HFFc6 (cell line): Measurements from ENCODE around the gene NRGN. TPM values are rescaled to one million over a fixed set of nuclear protein-coding genes. Genes with fewer than 3 reads are reported as not detected.

ENCODE experiments used
- DNase-seq: peaks from one replicate; pipeline ENCODE4 v3.0.0-alpha.2; 2018
- H3K27ac Mint-ChIP-seq: 2 replicates; pipeline ENCODE4 v1.8.0; 2020; ENCODE audit warnings: mild to moderate bottlenecking, mixed read lengths
- H3K27me3 Mint-ChIP-seq: 2 replicates; pipeline ENCODE4 v1.8.0; 2021; ENCODE audit warnings: mild to moderate bottlenecking, moderate library complexity, mixed read lengths; ENCODE audit not compliant: insufficient read depth
- H3K36me3 Mint-ChIP-seq: 2 replicates; pipeline ENCODE4 v1.8.0; 2021; ENCODE audit warnings: low read depth, mixed read lengths
- H3K4me1 Mint-ChIP-seq: 2 replicates; pipeline ENCODE4 v1.8.0; 2020; ENCODE audit warnings: low read depth, mixed read lengths
- H3K4me3 Mint-ChIP-seq: 2 replicates; pipeline ENCODE4 v1.8.0; 2020; ENCODE audit warnings: mild to moderate bottlenecking, moderate library complexity, mixed read lengths
- H3K9me3 Mint-ChIP-seq: 2 replicates; pipeline ENCODE4 v1.8.0; 2020; ENCODE audit warnings: mild to moderate bottlenecking, mixed read lengths
- CTCF ChIP-seq: fragments of 200-600 bp; sonication (generic); IDR thresholded peaks from 2 replicates; pipeline ENCODE4 v1.5.0; 2021; ENCODE audit warnings: antibody characterized with exemption, mild to moderate bottlenecking
- total RNA-seq, 6 experiments: library from RNA; stranded (reverse); fragmentation: NEBNext Ultra II Directional; extraction: Animal tissue kit (Norgen Biotek cat#: 25700); gene quantifications; 2 replicates in 1 of 6; 3 replicates in 5 of 6; pipeline ENCODE4 v1.2.3, GENCODE V29; 2021

NRGN gene
- total RNA-seq, 6 experiments from 2014 or later, result 3.8 to 6.5 (median 5.4) TPM

GRCh38 chr11:124712392-124712791, 27.4 kb upstream of the NRGN start:
- Mint-ChIP-seq H3K27me3 (peaks cover 22% of the 10 kb centered on the region), H3K4me1 (peaks cover 6% of the 10 kb centered on the region), H3K9me3 (peaks cover 3% of the 10 kb centered on the region; the same call in 1 of the 2 replicates), H3K27ac (no peak overlapping the region), H3K36me3 (peaks cover 4% of the 10 kb centered on the region), H3K4me3 (no peak overlapping the region)
- no peak for DNase-seq
- no peak for TF ChIP-seq CTCF

GRCh38 chr11:124716591-124716990, 23.2 kb upstream of the NRGN start:
- no peak overlapping the region for H3K4me3 Mint-ChIP-seq
- no peaks in the 10 kb centered on the region for H3K36me3 Mint-ChIP-seq
- no peak overlapping the region for H3K27ac Mint-ChIP-seq
- no peaks in the 10 kb centered on the region for H3K9me3 Mint-ChIP-seq
- H3K4me1 Mint-ChIP-seq, result peaks cover 14% of the 10 kb centered on the region
- DNase-seq, result no peak
- peaks cover 38% of the 10 kb centered on the region for H3K27me3 Mint-ChIP-seq
- TF ChIP-seq CTCF, result no peak

GRCh38 chr11:124717421-124717785, 22.3 kb upstream of the NRGN start:
- no peak for DNase-seq
- Mint-ChIP-seq H3K27me3 (peaks cover 44% of the 10 kb centered on the region), H3K27ac (no peak overlapping the region), H3K36me3 (no peaks in the 10 kb centered on the region), H3K9me3 (no peaks in the 10 kb centered on the region), H3K4me1 (peaks cover 14% of the 10 kb centered on the region), H3K4me3 (peak overlapping the region; percentile 77)
- no peak for TF ChIP-seq CTCF

GRCh38 chr11:124717786-124718651, 21.7 kb upstream of the NRGN start:
- Mint-ChIP-seq H3K9me3 (no peaks in the 10 kb centered on the region), H3K4me3 (peak overlapping the region; percentile 77), H3K27ac (no peak overlapping the region), H3K4me1 (peaks cover 14% of the 10 kb centered on the region), H3K27me3 (peaks cover 50% of the 10 kb centered on the region), H3K36me3 (no peaks in the 10 kb centered on the region)
- TF ChIP-seq CTCF, result no peak
- no peak for DNase-seq

- no peak for TF ChIP-seq CTCF
- H3K9me3 Mint-ChIP-seq, result no peaks in the 10 kb centered on the region
- peaks cover 14% of the 10 kb centered on the region for H3K4me1 Mint-ChIP-seq
- H3K27me3 Mint-ChIP-seq, result peaks cover 55% of the 10 kb centered on the region
- peak overlapping the region; percentile 77 for H3K4me3 Mint-ChIP-seq
- H3K27ac Mint-ChIP-seq, result no peak overlapping the region
- DNase-seq, result no peak
- no peaks in the 10 kb centered on the region for H3K36me3 Mint-ChIP-seq
Observed at GRCh38 chr11:124718801-124719200, 20.9 kb upstream of the NRGN start.
